Right atrium auricular region (tissue), 2 donors: Measurements from ENCODE around the gene ALOX5AP. TPM values are rescaled to one million over a fixed set of nuclear protein-coding genes. Genes with fewer than 3 reads are reported as not detected.

ENCODE experiments used
- DNase-seq: peaks from one replicate; pipeline ENCODE4 v3.0.0-alpha.2; 2019; ENCODE audit warnings: low spot score
- H3K27ac ChIP-seq, 2 donors: fragments of 200-600 bp; sonication (generic); 1 replicate in 1 of 2; 2 replicates in 1 of 2; pipeline ENCODE4 v1.5.1; 2016 to 2019
- H3K27me3 ChIP-seq, 2 donors: fragments of 200-600 bp; sonication (generic); one replicate each; pipeline versions ENCODE4 v1.5.1 to v1.6.0; 2017 to 2019
- H3K36me3 ChIP-seq: fragments of 200-600 bp; sonication (generic); one replicate; pipeline ENCODE4 v1.5.1; 2016
- H3K4me1 ChIP-seq, 2 donors: fragments of 200-600 bp; sonication (generic); one replicate each; pipeline versions ENCODE4 v1.5.1 to v1.6.0; 2017 to 2019
- H3K4me3 ChIP-seq, 2 donors: fragments of 200-600 bp; sonication (generic); 1 replicate in 1 of 2; 2 replicates in 1 of 2; pipeline ENCODE4 v1.5.1; 2017 to 2019; ENCODE audit warnings: mild to moderate bottlenecking in 1 of 2, moderate library complexity in 1 of 2
- H3K9me3 ChIP-seq, 2 donors: fragments of 200-600 bp; sonication (generic); one replicate each; pipeline ENCODE4 v1.5.1; 2019
- CTCF ChIP-seq, 2 donors: fragments of 200-600 bp; sonication (generic); IDR thresholded peaks; one replicate each; pipeline ENCODE4 v1.5.1; 2019; ENCODE audit warnings: antibody characterized with exemption in 2 of 2
- total RNA-seq, 2 donors: library from RNA; depleted of rRNA; stranded (reverse); fragments of >200 nt; gene quantifications; one replicate each; pipeline ENCODE4 v1.1.0, GENCODE V29; 2016

ALOX5AP gene
- total RNA-seq, 2 donors from 2014 or later, result 7.4 to 41.4 TPM

- TF ChIP-seq CTCF (IDR thresholded peaks at IDR 0.05), result no peak
- H3K27ac ChIP-seq, result no peak overlapping the region
- H3K9me3 ChIP-seq, result no peaks in the 10 kb centered on the region
- H3K4me1 ChIP-seq, result no peaks in the 10 kb centered on the region
- no peak overlapping the region for H3K4me3 ChIP-seq
- H3K36me3 ChIP-seq, result no peaks in the 10 kb centered on the region
- H3K27me3 ChIP-seq, result no peaks in the 10 kb centered on the region
- no peak for DNase-seq
Measured at GRCh38 chr13:30729801-30730200, 5.5 kb upstream of the ALOX5AP start.

DNA sequence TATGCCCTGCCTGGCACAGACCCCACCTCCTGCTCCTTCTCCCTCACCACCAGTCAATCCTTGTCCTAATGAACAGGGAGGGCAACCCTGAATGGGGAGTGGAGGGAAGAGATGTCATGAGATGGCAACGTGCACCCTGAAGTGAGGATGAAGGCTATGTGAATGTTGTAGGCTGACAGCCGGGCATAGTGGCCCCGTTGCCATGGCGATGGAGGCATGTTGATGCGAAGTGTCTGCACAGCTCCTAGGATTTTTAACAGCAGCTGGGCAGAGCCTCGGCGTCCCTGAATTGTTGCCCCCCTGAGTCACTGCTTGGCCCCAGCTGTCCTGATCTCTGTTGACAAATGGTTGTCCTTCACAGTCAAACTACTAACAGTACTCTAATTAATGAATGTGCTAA lies 4.8 kb upstream of the ALOX5AP start:
- Histone ChIP-seq H3K4me3 (no peak overlapping the region), H3K36me3 (no peaks in the 10 kb centered on the region), H3K9me3 (no peaks in the 10 kb centered on the region), H3K4me1 (no peaks in the 10 kb centered on the region), H3K27ac (no peak overlapping the region), H3K27me3 (no peaks in the 10 kb centered on the region)
- TF ChIP-seq CTCF (IDR thresholded peaks at IDR 0.05), result no peak
- DNase-seq, result no peak

DNA sequence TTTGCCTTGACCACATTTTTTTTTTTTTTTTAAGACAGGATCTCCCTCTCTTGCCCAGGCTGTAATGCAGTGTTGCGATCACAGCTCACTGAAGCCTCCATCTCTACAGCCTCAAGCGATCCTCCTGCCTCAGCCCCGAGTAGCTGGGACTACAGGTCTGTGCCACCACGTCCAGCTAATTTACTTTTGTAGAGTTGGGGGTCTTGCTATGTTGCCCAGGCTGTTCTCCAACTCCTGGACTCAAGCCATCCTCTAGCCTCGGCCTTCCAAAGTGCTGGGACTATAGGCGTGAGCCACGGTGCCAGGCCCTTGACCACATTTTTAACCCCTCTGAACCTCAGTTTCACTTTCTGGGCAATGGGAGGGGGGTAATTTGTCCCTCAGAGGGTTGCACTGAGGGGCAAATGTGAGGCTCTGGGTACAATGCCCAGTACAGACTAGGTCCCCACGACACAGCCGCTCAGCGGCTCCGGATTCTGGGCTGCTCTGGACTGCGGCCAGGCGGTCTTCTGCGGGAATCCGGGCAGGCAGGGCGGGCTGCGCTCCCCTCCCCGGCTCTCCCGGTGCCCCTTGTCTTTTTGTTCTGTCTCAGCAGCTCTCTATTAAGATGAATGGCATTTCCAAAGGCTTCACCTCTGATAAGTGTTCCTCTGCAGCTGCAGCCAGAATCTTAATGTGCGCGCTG lies 3.8 kb upstream of the ALOX5AP start:
- Histone ChIP-seq H3K27me3 (no peaks in the 10 kb centered on the region), H3K36me3 (no peaks in the 10 kb centered on the region), H3K9me3 (no peaks in the 10 kb centered on the region), H3K4me3 (no peak overlapping the region), H3K4me1 (no peaks in the 10 kb centered on the region), H3K27ac (no peak overlapping the region)
- TF ChIP-seq CTCF (IDR thresholded peaks at IDR 0.05), result no peak
- no peak for DNase-seq

DNA sequence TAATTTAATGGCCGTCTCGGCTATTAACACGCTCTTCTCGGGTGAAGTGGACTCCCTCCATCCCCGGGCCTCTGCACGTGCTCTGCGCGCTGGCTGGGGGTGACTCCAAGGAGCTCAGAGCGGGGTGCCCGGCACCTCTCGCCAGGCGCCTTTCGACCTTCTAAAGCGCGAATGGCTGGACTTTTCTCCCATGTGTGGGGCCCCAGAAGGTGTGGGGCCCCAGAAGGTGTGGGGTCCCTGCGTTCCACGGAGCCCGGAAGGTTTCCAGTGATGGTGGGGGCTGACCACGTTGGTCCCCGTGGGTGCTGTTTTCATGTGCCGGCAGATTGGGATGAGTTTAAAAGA lies 3.3 kb upstream of the ALOX5AP start:
- Histone ChIP-seq H3K27ac (no peak overlapping the region), H3K27me3 (no peaks in the 10 kb centered on the region), H3K36me3 (no peaks in the 10 kb centered on the region), H3K4me1 (no peaks in the 10 kb centered on the region), H3K9me3 (no peaks in the 10 kb centered on the region), H3K4me3 (no peak overlapping the region)
- DNase-seq, result no peak
- TF ChIP-seq CTCF (IDR thresholded peaks at IDR 0.05), result no peak

DNA sequence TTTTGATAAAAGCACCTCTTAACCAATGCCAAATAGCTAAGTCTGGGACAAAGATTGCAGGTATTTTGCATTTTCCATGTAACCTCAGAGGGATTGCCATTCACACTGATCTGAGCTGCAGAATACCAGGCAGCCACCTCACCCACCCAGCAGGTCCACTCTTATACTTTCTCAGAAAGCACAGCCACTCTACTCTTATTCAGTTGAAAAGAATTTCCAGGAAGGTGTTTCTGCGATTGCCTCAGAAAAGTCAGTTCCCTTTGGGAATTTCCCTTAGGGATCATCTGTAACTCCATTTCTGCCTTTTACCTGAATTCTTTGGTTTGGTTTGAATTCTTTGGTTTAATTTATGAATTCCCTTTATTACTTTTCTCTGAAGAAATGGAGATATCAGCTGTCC lies 904 bp upstream of the ALOX5AP start:
- no peaks in the 10 kb centered on the region for H3K27me3 ChIP-seq
- TF ChIP-seq CTCF (IDR thresholded peaks at IDR 0.05), result no peak
- H3K27ac ChIP-seq, result no peak overlapping the region
- H3K9me3 ChIP-seq, result no peaks in the 10 kb centered on the region
- no peaks in the 10 kb centered on the region for H3K4me1 ChIP-seq
- DNase-seq, result no peak
- H3K36me3 ChIP-seq, result no peaks in the 10 kb centered on the region
- H3K4me3 ChIP-seq, result no peak overlapping the region

GRCh38 chr13:30735872-30736175 lies 481 bp downstream of the ALOX5AP start:
- no peak for DNase-seq

More at GRCh38 chr13:30735872-30736175, 481 bp downstream of the ALOX5AP start:
- Histone ChIP-seq H3K27ac (no peak overlapping the region), H3K27me3 (no peaks in the 10 kb centered on the region), H3K36me3 (no peaks in the 10 kb centered on the region), H3K9me3 (no peaks in the 10 kb centered on the region), H3K4me3 (no peak overlapping the region), H3K4me1 (no peaks in the 10 kb centered on the region)
- no peak for TF ChIP-seq CTCF (IDR thresholded peaks at IDR 0.05)
